ENCODE data around the gene CD34.
A peak's percentile ranks its signal among the peaks of the same experiment; 100 is the strongest.

CD34 gene

DNA sequence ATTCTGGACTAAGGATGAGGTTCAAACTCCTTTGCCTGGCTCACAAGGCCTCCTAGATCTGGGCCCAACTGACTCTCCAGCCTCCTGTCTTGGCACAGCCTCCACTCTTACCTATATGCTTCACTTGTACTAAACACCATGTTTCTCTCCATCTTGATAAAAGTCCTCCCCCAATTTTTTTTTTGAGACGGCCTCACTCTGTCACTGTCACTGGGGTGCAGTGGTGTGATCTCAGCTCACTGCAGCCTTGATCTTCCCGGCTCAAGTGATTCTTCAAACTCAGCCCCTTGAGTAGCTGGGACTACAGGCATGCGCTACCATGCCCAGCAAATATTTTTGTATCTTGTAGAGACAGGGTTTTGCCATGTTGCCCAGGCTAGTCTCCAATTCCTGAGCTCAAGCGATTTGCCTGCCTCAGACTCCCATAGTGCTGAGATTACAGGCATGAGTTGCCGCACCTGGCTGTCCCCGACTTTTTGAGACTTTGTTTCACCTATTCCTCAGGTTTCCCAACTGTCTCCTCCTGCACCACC, 39.7 kb downstream of the CD34 start:
- no peak for DNase-seq

DNA sequence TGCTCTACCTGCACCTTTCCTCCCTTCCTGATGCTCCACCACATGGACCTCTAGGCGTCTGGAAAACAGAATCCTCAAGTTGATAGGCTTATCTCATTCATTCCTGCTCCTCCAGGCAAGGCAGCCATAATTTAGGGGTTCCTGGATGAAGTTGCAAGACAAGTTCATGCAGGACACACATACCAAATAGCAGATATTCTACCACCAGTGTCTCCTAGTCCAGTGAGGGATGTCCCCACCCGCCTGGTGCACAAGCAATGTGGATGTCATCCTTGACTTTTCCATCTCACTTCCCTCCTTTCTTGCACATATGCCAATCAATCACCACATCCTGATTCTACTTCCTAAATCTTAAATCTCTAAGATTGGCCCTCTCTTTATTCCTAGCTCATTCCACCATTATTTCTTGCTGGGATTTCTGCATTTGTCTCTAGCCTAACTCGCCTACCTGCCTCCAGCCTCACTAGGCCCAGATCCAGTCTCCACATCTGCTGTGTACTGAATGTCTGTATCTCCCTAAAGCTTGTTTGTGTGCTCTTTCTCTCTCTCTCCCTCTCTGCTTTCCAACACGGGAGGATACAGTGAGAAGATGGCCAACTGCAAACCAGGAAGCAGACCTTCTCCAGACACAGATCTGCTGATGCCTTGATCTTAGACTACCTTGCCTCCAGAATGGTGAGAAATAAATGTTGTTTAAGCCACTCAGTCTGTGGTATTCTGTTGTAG, 40.5 kb downstream of the CD34 start:
- no peak for DNase-seq

DNA sequence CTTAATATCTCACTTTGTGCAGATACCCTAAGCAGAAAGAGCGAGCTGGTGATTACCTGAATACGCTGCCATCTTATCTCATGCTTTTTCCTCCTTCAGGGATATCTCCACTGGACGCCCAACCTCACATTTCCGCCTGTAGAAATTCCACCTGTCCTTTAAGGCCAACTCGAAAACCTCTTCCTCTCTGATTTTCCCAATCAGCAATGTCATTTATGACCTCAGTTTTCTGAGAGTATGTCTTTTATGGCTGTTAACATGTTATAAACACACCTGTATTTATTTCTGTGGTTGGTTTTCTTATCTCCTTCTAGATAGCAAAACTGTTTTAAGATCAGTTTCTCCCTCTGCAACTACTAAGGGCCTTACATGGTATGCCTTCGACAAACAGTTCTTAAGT, 41.1 kb downstream of the CD34 start:
- DNase-seq, result no peak

DNA sequence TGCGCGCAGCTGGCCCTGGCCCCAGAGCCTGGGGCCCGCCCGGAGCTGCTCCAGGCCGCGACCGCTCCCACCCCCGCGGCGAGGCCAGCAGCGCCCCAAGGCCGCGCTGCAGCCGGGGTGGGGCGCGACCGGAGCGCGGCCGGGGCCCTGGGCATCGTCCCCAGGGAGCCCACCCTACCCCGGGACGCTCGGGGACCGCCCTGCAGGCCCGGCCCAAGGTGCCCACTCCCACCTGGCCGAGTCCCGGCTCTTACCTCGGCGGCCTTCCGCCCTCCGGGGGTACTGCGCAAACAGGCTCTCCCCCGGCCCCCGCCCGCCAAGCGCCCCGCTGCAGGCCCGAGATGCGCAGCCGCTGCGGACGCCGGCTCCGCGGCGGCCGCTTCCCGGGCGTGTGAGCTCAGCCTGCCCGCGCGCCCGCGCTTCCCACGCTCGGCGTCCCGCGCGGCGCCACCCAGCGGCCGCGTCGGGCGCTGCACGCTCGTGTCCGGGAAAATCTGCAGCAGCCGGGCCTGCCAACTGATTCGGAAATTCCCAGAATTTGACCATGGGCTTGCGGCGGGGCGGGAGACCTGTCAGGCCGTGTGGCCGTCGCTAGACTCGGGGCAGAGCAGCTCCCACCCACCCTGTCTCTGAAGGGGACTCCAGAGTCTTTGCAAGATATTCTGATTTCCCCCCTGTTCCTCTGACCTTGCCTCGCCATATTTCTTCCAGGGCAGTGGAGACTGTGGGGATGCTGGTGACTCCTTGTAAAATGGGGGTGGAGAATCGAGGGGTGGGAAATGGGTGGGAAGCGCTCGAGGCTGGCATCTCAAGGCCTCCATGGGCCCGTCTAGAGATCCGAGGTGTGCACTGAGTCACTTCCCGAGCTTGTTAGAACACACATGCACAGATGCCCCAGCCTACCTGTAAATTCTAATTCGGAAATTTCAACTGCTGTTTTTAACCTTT, 41.9 kb downstream of the CD34 start:
- peak; percentile 91 for DNase-seq

DNA sequence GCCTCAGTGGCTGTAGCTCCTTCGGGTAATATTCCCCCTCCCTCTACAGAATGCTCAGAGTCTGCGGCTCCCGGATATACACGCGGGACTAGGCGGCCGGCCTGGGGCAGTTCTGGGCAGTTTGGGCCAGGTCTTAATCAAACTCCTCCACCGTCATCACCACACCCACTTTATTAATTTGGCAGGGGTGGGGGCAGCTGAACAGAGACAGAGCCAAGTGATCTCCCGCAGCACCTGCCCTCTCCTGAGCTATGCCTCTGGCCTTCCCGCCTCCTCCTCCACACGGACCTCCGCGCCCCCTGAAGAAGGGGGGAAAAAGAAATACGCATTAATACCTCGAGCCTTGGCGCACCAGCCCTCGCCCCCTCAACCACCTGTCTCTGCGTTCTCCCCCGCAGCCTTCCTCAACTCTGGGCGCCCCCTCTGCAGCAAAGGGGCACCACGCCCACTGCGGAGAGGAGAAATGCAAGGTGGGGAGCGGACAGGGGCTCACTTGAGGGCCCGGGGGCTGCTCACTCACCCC, 42.6 kb downstream of the CD34 start:
- no peak for DNase-seq

DNA sequence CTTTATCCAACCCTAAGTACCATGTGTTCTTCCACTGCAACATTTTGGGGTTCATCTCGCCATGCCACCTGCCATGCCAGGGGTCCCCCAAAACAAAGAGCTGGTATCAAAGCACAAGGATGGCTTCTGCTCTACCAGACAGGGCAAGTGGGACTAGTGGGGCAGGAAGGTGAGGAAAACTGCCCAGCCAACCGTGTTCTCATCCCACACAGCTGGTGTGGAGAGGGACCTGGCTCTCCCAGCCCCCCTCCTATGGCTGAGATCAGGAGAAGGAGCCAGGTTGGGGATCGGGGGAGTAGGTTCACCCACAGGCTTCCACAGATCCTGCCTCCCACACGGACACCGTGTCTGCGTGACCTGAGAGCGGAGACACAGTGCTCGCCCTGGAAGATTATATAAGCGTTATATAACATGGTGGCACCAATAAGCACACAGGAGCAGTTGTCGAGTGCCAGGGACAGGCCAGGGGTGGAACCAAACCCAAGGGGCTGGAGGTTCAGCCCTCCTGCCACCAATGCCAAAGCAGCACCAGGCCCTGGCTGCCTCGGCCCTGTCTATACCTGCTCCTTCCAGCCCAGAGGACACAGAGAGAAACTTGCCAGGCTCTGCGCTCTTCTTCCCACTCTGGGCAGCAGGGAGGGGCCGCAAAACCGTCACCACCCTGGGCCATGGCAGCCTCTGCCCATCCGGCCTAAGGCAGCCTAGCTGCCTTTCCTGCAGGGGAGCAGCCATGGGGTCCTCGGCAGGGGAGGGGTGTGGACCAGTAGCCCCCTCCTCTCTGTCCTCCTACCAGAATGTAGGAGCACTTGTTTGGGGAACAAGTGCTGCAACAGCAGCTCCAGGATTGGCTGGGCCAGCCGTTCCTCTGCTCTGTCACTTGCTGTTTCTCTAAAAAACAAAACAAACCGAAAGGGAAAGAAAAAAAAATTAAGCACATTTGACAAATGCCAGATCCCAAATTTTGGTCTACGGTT, 43.5 kb downstream of the CD34 start:
- no peak for DNase-seq

DNA sequence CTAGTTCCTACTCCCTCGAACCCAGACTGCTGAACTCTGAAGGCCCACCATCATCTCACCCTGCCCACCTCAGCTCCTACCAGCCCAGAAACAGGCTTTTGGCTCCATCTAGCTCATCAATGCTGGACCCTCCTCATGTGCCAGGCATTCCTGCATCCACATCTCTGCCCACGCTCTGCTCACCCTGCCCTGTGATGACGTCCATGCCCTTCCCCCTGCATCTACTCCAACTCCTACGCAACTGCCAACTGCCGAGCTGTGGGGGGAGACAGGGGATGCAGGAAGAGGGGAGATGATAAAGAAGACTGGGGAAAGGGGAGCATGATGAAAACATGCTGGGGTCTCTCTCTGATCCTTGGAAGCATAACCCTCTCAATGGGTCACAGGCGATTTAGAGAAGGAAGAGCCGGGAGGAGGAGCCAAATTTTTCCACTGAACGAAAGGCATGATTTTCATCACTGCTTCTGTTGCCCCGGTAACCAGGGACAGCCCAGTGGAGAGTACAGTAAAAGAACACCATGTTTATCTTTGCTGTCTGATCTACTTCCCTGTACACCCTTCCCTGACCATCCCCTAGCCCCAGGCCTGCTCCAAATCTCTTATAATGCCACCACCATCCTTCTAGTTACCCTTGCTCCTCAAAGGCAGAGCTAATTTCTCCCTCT, 44.3 kb downstream of the CD34 start:
- no peak for DNase-seq

DNA sequence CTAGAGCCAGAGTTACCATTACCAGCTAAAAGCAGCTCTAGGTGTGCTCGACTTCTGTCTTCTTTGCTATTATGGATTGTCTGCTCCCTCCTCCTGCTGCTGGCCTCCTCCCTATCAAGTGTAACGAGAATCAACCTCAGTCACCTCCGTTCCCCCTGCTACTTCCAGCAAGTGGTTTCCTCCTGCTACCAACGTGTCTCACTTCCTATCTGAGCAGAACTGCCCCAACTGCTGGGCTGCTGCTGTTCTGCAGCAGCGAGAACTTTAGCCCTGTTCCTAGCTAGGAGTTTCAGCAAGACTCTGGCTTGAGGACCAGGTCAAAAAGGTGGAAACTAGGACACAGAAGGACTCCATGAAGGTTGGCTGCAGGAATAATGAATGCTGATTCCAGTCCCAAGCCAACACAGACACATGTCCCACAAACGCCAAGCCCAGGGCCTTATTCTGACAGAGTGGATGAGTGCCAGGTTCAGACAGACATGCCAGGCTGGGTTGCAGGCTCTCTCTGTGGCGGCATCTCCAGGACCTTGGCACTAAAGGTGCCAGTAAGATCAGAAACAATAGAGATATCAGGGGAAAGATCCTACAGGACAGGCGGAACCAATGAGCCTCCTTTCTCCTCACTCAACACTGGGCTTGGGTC, 46.9 kb downstream of the CD34 start:
- DNase-seq, result no peak

DNA sequence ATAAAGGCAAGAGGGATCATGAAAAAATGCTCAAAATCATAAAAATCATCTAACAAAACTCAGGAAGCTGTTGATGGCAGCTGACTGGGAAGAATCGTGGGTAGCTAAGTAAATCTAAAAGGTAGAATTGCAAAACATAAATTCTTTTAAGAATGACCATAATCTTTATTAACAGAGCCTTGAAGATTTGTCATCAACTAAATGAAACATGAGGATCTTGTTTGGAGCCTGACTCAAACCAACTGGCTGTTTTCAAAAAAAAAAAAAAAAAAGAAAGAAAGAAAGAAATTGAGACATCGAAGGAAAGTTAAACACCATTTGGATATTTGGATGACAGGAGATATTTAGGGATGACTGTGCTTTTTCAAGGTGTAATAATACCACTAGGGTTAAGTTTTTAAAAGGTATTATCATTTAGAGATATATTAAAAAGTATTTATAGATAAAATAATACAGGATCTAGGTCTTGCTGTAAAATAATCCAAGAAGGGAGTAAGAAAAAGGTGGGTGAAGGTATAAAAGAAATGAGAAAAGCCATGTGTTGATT, 48.6 kb downstream of the CD34 start:
- DNase-seq, result no peak

DNA sequence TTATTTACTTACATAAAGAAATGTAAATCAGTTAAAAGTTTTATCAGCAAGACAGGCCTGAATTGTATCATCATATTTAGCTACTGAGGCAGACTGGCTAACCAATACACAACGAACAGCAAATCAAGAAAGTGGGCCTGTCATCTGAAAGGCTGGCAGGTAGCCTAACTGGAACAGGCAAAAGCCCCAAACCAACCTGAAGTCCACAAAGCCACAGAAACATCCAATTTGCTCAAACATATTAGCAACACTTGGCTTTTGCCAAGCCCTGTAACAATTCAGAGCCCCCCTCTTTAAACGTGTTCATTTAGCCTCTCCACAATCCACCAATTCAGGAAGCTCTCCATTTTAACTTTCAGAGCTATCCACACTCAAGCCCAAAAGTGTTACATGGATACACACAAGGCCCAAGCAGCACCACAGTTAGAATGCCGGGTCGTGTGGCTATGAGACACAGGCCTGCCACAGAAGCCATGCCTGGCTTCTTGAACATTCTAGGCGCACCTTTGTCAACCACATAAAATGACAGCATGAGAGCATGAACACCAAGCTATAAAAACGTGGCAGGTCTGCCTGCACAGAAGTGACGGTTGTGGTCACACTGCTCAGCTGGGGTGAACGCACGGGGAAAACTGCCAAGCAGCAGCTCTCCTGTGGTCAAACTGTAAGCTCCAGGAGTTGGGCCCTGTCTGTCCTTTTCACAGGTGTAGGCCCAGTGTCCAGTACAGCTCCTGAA, 49.3 kb downstream of the CD34 start:
- DNase-seq, result no peak

DNA sequence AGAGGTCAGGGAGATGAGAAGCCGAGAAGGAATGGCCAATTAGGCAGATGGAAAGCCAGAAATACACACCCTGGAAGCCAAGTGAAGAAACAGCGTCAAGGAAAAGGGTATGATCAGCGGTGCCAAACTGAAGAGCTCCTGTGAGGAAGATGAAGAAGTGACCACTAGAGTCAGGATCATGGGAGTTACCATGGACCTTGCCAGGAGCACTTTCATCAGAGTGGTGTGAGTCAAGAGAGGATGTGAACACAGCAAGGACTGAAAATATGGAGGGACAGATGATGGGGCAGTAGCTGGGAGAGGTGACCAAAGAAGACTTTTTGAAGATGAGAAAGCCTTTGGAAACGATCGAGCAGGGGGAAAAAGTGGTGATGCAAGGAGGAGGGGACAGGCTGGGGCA, 50.4 kb downstream of the CD34 start:
- no peak for DNase-seq

DNA sequence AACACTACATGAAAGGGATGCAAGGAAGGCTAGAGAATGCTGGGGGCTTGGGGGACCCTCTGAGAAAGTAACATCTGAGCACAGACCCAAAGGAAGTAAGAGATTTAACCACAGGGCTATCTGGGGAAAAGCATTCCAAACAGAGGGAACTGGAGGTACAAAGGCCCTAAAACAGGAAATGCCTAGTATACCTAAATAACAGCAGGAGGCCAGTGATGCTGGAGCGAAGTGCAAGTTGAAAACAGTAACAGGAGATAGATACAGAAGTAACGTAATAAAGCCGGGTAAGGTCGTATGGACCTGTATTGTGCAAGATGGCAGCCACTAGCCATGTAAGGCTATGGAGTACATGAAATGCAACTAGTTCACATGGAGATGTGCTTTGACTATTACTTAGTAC, 52.1 kb downstream of the CD34 start:
- DNase-seq, result no peak

DNA sequence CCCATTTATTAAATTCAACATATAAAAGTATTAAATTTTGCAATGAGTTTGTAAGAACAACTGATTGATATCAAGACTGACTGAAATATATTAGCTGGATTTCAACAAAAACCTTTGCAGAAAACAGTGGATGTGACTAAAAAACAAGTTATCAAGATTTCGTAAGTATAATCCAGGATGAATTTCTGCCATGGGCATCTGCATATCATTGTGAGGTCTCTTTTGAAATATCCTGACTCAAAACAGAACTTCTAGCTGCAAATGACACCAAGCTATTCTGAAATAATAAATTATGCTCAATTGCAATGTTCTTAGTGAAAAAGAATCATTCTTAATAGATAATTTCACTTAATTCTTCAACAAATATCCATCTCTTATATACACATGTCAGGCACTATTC, 52.6 kb downstream of the CD34 start:
- DNase-seq, result no peak

DNA sequence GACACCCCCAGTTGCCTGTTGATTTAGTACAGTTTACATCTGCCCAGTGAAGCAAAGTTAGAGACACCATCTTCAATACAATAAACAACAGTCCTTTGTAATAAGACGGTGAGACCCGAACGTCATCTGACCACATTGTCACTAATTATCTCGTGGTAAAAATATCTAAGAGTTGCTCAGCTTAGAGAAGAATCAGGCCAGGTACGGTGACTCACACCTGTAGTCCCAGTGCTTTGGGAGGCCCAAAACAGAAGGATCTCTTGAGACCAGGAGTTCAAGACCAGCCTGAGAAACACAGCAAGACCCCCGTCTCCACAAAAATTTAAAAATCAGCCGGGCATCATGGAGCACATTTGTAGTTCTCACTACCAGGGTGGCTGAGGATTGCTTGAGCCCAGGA, 53.5 kb downstream of the CD34 start:
- DNase-seq, result no peak

DNA sequence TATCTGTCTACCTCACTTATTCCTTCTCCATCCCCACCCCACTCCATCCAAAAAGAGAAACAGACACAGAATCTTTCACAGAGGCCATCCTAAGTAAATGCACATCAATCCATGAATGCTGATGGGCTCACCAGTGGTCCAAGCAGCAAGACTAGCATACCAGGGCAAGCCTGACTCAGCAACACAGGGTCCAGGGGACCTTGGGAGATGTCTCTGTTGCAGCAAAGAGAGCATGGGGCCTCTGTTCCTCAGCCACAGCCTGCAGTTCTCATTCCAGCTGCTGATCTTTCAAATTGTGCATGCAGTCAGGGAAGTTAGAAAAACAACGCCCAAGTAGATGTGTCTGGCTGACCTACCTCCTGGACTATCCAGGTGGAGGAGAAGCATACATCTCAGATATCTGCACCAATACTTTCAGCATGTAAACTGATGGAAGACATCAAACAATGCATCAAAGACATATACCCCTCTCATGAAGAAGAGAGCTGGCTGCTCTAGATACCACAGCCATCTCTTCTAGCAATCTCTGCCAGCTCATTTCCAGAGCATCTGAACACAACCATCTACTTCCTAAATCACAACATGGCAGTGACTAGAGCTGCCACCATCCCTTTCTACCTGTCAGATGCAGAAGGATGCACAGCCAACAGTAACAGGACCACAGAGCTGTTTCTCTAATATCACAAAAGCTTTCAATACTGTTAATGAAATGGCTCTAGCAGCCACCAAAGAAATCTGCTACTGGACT, 54.5 kb downstream of the CD34 start:
- no peak for DNase-seq

DNA sequence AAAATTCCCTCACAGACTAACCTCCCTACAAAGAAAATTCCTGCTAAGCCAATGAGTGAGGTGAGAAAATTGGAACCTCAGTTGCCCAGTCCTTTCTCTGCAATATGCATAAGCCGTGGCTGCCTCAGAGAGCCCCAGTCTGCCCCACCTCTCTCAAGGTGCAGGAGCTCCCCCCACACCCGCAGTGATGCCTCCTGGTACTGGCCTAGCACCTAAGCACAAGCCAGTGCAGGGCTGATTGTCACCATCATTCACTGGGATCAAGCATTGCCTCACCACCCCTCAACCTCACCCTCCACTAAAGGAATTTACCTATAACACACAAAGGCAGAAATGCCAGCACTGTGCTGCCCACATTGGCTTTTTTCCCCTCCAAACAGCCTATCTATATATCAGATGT, 56.9 kb downstream of the CD34 start:
- no peak for DNase-seq

DNA sequence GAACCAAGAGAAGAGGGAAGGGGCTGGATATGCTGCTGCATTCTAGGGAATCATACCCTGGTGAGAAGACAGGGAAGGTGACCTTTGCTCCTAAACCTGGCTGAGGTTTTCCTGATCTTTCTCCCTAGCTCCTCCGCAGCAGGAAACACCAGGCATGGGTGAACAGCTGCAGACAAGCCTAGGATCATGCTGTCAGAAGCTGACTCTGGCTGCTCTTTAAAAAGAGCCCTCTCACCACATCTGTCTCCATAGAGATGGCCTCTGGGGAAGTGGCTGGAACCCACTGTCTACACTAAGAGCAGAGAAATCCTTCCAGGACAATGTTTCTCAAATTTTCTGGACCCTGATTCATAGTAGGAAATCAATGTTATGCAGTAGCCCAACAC, 57.6 kb downstream of the CD34 start:
- no peak for DNase-seq

DNA sequence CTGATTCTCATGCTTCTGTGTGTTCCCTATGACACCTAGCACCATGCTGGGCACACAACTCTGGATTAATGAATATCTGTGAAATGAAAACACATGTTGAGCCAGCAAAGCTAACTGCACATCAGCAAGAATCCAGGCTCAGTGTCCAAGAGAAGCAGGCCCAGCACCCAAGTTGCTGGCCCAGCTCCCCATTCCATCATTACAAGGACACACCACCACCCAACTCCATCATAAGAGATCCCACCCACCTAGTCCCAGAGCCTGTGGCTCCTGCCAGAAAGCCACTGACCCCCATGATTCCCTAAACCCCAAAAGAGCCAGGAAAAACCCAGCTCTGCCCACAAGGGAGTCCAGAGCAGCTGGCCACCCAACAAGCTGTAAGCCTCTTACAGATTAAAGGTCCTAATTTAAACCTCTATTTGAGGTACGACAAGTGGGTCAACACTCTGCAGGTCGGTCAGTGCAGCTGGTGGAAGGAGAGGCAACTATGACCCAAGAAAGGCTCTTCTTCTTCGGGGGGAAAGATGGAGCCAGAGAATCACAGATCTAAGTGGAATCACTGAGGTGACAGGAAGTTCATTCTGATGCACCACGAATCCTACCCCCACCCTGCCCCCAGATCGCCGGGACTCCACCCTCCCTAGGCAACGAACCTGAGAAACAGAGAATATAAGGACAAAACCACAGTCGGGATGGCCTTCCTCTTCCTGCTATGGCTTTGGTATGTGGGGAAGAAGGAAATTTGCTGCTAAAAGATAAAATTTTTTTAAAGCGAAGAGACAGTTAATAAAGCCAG, 58.2 kb downstream of the CD34 start:
- DNase-seq, result no peak

DNA sequence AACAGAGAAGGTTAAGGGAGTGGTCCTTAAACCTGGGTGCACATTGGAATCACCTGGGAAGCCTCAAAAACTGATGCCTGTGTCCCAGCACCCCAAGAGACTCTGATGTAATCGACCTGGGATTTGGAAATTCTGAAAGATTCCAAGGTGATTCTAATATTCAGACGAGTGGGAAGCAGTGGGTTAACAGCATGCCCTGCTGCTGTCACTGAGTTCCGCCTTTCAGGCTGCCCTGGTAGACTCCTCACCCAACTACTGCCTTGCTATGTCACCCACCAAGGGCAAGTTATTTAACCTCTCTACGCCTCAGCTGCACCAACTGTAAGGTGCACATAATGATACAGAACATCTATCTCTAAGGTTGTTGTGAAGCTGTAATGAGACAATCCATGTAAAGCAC, 59.2 kb downstream of the CD34 start:
- DNase-seq, result no peak
